HG02870 (cell line): ENCODE results near the gene MEOX2.

Source experiments
- ATAC-seq: cut with Tn5 transposase; IDR thresholded peaks from one replicate; pipeline ENCODE4 v1.9.1; 2021; ENCODE audit warnings: mild to moderate bottlenecking, moderate library complexity; ENCODE audit not compliant: unreplicated experiment

Gene MEOX2

GRCh38 chr7:15566476-15566875 is 120.0 kb downstream of the MEOX2 start:
- no peak for ATAC-seq

- ATAC-seq, result no peak
Observed at GRCh38 chr7:15561835-15562234, 124.6 kb downstream of the MEOX2 start, which contains the start of gene AGMO. Gene AGMO (minus strand): TSS chr7:15562015.
